Panc1 (cell line): Measurements from ENCODE around the gene HNF4A. TPM values are rescaled to one million over a fixed set of nuclear protein-coding genes. Genes with fewer than 3 reads are reported as not detected.

Source experiments
- ATAC-seq: fragments of 200-7000 bp; cut with Tn5 transposase; 2 replicates; pipeline ENCODE4 v1.9.1; 2020; ENCODE audit warnings: mild to moderate bottlenecking, moderate library complexity
- BruUV-seq: library from RNA; stranded (reverse); fragments of 400-500 nt; replicated peaks from 2 replicates; lab custom pipeline; 2021; lab: Mats Ljungman, UMichigan
- CTCF ChIA-PET: fragments of 300-600 bp; sonication (Branson Sonifier 250); formaldehyde crosslinking; loops from one replicate; lab custom pipeline; 2022; ENCODE audit warnings: antibody characterized with exemption; lab: Charles Lee
- POLR2A ChIA-PET: fragments of 300-600 bp; sonication (Branson Sonifier 250); formaldehyde crosslinking; loops from one replicate; lab custom pipeline; 2022; ENCODE audit warnings: antibody characterized with exemption; lab: Charles Lee
- DNase-seq: peaks from one replicate; pipeline ENCODE4 v3.0.0-alpha.2; 2010; ENCODE audit warnings: low read depth, low spot score
- H3K27ac ChIP-seq: 2 replicates; pipeline ENCODE4 v1.5.1; 2011; ENCODE audit warnings: mild to moderate bottlenecking, low read length, inconsistent platforms
- H3K27me3 ChIP-seq: fragments of 200-500 bp; sonication (Bioruptor generic); 2 replicates; pipeline ENCODE4 v1.6.0; 2014; ENCODE audit warnings: low read length, inconsistent platforms; ENCODE audit not compliant: control insufficient read depth, insufficient read depth
- H3K36me3 ChIP-seq: fragments of 200-500 bp; sonication (Bioruptor generic); 2 replicates; pipeline ENCODE4 v1.5.1; 2014; ENCODE audit warnings: inconsistent platforms, mild to moderate bottlenecking, low read length, moderate library complexity; ENCODE audit not compliant: control insufficient read depth, insufficient read depth
- H3K4me1 ChIP-seq: 2 replicates; pipeline ENCODE4 v1.5.1; 2011; ENCODE audit warnings: inconsistent platforms, mild to moderate bottlenecking, low read length, moderate library complexity; ENCODE audit not compliant: control insufficient read depth, insufficient read depth
- H3K4me3 ChIP-seq, 2 experiments: 2 replicates each; pipeline ENCODE4 v1.5.1; 2011 to 2012; ENCODE audit warnings: low read depth in 2 of 2, low read length in 2 of 2, mild to moderate bottlenecking in 2 of 2, inconsistent platforms in 1 of 2, moderate library complexity in 1 of 2
- H3K9me3 ChIP-seq: fragments of 200-500 bp; sonication (Bioruptor generic); 2 replicates; pipeline ENCODE4 v1.5.1; 2014; ENCODE audit warnings: low read depth, mild to moderate bottlenecking, inconsistent platforms, low read length, moderate library complexity; ENCODE audit not compliant: control insufficient read depth, insufficient read depth
- POLR2AphosphoS5 ChIP-seq: IDR thresholded peaks from 2 replicates; pipeline ENCODE4 v1.6.1; 2012; ENCODE audit warnings: mild to moderate bottlenecking, low read depth, low read length, moderate library complexity
- SIN3A ChIP-seq: IDR thresholded peaks from 2 replicates; pipeline ENCODE4 v1.6.1; 2012; ENCODE audit warnings: low read depth, mild to moderate bottlenecking, low read length, moderate library complexity, borderline replicate concordance; ENCODE audit not compliant: insufficient read depth
- TCF7L2 ChIP-seq: IDR thresholded peaks from 2 replicates; pipeline ENCODE4 v1.6.1; 2011; ENCODE audit warnings: mild to moderate bottlenecking, low read depth, low read length, inconsistent platforms
- in situ Hi-C: cut with HindIII; loops from 2 replicates; pipeline ENCODE4 v1.10.0; 2016; ENCODE audit warnings: low sequenced_read_pairs, low pct_unique_long_range_greater_than_20kb
- intact Hi-C: fragments of 100-400 bp; cut with micrococcal nuclease; formaldehyde crosslinking; loops from one replicate; pipeline ENCODE4 v1.10.0; 2022; ENCODE audit not compliant: unreplicated experiment
- total RNA-seq: library from RNA; stranded (reverse); gene quantifications from one replicate; pipeline ENCODE4 v1.2.1, GENCODE V29; 2021; ENCODE audit not compliant: unreplicated experiment
- TF ChIP-seq, protein P1 (sequence below): fragments of 450-650 bp; IDR thresholded peaks from 2 replicates; pipeline ENCODE4 v1.5.1; 2017; ENCODE audit warnings: mild to moderate bottlenecking
- TF ChIP-seq, protein P2 (sequence below), 2 experiments: IDR thresholded peaks; 2 replicates each; pipeline ENCODE4 v1.6.1; 2011 to 2012; ENCODE audit warnings: low read depth in 2 of 2, control low read depth in 1 of 2, low read length in 1 of 2, mild to moderate bottlenecking in 1 of 2, moderate library complexity in 1 of 2; ENCODE audit not compliant: insufficient read depth in 1 of 2

The HNF4A gene
- total RNA-seq, 1 experiment from 2014 or later, result 0.28 TPM

DNA sequence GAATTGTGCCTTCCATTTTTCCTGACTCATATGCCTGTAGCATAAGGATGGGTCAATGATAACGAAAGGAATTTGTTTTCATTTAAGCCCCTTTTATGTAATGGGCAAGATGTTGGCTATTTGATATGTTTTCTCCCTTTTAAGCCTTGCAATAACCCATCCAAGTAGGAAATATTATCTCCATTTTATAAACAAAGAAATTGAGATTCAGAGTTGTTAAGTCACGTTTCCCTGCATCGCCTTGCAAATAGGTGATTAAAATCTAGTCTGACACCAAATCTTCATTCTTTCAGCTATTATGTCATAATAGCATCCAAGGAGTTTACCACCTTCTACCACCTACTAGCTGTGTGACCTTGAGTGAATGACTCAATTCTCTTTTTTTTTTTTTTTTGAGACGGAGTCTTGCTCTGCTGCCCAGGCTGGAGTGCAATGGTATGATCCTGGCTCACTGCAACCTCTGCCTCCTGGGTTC lies 7.0 kb downstream of the HNF4A start:
- ATAC-seq (no peak), DNase-seq (no peak)
- no peaks in the 10 kb centered on the region for H3K36me3 ChIP-seq
- H3K4me3 ChIP-seq, result no peak overlapping the region
- TF ChIP-seq, protein P1, sequence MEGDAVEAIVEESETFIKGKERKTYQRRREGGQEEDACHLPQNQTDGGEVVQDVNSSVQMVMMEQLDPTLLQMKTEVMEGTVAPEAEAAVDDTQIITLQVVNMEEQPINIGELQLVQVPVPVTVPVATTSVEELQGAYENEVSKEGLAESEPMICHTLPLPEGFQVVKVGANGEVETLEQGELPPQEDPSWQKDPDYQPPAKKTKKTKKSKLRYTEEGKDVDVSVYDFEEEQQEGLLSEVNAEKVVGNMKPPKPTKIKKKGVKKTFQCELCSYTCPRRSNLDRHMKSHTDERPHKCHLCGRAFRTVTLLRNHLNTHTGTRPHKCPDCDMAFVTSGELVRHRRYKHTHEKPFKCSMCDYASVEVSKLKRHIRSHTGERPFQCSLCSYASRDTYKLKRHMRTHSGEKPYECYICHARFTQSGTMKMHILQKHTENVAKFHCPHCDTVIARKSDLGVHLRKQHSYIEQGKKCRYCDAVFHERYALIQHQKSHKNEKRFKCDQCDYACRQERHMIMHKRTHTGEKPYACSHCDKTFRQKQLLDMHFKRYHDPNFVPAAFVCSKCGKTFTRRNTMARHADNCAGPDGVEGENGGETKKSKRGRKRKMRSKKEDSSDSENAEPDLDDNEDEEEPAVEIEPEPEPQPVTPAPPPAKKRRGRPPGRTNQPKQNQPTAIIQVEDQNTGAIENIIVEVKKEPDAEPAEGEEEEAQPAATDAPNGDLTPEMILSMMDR, result no peak
- no peaks in the 10 kb centered on the region for H3K4me1 ChIP-seq
- intact Hi-C loops (no loop called here), in situ Hi-C loops (no loop called here)
- CTCF ChIA-PET, result interaction anchor here (0.7 kb wide), 2 partner anchors 143 to 160 kb away, joined by 4 to 5 read pairs; no protein-coding TSS in a partner anchor
- no peak overlapping the region for H3K27ac ChIP-seq
- POLR2A ChIA-PET, result no interaction called here
- no peaks in the 10 kb centered on the region for H3K9me3 ChIP-seq
- no peaks in the 10 kb centered on the region for H3K27me3 ChIP-seq
- BruUV-seq, result no TSS peak

DNA sequence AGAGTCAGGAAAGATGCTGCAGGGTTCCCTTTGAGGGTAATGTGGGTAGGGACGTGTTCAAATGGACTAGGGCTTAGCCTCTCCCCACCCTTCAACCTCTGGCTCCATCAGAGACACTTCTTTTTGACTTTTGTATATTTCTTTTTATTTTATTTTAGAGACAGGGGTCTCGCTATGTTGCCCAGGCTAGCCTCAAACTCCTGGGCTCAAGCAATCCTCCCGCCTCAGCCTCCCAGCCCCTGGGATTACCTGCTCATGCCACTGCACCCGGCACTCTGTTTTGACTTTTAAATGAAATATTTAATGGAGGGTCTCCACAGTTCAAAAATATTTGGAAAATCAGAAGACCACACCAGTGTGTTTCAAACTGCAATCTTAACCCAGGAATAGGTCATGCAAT lies 8.6 kb downstream of the HNF4A start:
- POLR2A ChIA-PET, result no interaction called here
- TF ChIP-seq, protein P2, sequence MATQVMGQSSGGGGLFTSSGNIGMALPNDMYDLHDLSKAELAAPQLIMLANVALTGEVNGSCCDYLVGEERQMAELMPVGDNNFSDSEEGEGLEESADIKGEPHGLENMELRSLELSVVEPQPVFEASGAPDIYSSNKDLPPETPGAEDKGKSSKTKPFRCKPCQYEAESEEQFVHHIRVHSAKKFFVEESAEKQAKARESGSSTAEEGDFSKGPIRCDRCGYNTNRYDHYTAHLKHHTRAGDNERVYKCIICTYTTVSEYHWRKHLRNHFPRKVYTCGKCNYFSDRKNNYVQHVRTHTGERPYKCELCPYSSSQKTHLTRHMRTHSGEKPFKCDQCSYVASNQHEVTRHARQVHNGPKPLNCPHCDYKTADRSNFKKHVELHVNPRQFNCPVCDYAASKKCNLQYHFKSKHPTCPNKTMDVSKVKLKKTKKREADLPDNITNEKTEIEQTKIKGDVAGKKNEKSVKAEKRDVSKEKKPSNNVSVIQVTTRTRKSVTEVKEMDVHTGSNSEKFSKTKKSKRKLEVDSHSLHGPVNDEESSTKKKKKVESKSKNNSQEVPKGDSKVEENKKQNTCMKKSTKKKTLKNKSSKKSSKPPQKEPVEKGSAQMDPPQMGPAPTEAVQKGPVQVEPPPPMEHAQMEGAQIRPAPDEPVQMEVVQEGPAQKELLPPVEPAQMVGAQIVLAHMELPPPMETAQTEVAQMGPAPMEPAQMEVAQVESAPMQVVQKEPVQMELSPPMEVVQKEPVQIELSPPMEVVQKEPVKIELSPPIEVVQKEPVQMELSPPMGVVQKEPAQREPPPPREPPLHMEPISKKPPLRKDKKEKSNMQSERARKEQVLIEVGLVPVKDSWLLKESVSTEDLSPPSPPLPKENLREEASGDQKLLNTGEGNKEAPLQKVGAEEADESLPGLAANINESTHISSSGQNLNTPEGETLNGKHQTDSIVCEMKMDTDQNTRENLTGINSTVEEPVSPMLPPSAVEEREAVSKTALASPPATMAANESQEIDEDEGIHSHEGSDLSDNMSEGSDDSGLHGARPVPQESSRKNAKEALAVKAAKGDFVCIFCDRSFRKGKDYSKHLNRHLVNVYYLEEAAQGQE (IDR thresholded peaks at IDR 0.05; ENCODE audit: insufficient read depth in 1 of 2, low read depth in 2 of 2, low read length in 1 of 2), result no peak
- no peak for TF ChIP-seq SIN3A
- no peak for TF ChIP-seq POLR2AphosphoS5
- TF ChIP-seq TCF7L2, result no peak
- TF ChIP-seq, protein P1, result no peak
- CTCF ChIA-PET, result no interaction called here

More for the DNA sequence above, 8.6 kb downstream of the HNF4A start:
- Histone ChIP-seq H3K4me1 (no peaks in the 10 kb centered on the region), H3K27ac (no peak overlapping the region), H3K9me3 (no peaks in the 10 kb centered on the region), H3K27me3 (no peaks in the 10 kb centered on the region), H3K36me3 (no peaks in the 10 kb centered on the region), H3K4me3 (no peak overlapping the region)
- no peak for DNase-seq
- intact Hi-C loops (no loop called here), in situ Hi-C loops (no loop called here)
- no TSS peak for BruUV-seq
- no peak for ATAC-seq
